HepG2 (cell line): ENCODE results near the gene DEPDC5. TPM values are rescaled to one million over a fixed set of nuclear protein-coding genes. Genes with fewer than 3 reads are reported as not detected.

Source experiments
- CC2D1A ChIP-seq: sonication (generic); formaldehyde crosslinking; IDR thresholded peaks from 2 replicates; pipeline ENCODE4 v1.8.1; 2023; ENCODE audit warnings: mild to moderate bottlenecking, missing genetic modification reagents
- CENPBD1 ChIP-seq: sonication (generic); formaldehyde crosslinking; IDR thresholded peaks from 2 replicates; pipeline ENCODE4 v1.8.0; 2022; ENCODE audit warnings: missing genetic modification reagents, low read depth, mild to moderate bottlenecking, borderline replicate concordance
- ELF4 ChIP-seq: sonication (generic); formaldehyde crosslinking; IDR thresholded peaks from 2 replicates; pipeline ENCODE4 v1.5.0; 2020; ENCODE audit warnings: missing genetic modification reagents, mild to moderate bottlenecking, moderate library complexity, borderline replicate concordance
- KLF6 ChIP-seq: IDR thresholded peaks from 2 replicates; pipeline ENCODE4 v1.8.0; 2016; ENCODE audit warnings: missing biosample characterization, missing genetic modification reagents
- KMT2A ChIP-seq: sonication (generic); formaldehyde crosslinking; IDR thresholded peaks from 2 replicates; pipeline ENCODE4 v1.4.0; 2020; ENCODE audit warnings: missing genetic modification reagents
- PHF21A ChIP-seq: sonication (generic); formaldehyde crosslinking; IDR thresholded peaks from 2 replicates; pipeline ENCODE4 v1.5.0; 2020; ENCODE audit warnings: mild to moderate bottlenecking, missing genetic modification reagents
- PITX1 ChIP-seq: sonication (generic); formaldehyde crosslinking; IDR thresholded peaks from 2 replicates; pipeline ENCODE4 v1.5.1; 2020; ENCODE audit warnings: mild to moderate bottlenecking, missing genetic modification reagents
- RFX1 ChIP-seq: fragments of 450-650 bp; IDR thresholded peaks from 2 replicates; pipeline ENCODE4 v1.6.1; 2017
- STAG1 ChIP-seq: sonication (generic); formaldehyde crosslinking; IDR thresholded peaks from 2 replicates; pipeline ENCODE4 v1.4.0; 2020; ENCODE audit warnings: missing genetic modification reagents
- TP53 ChIP-seq: sonication (generic); formaldehyde crosslinking; conservative IDR thresholded peaks from 2 replicates; pipeline ENCODE4 v1.4.0; 2020; ENCODE audit warnings: missing genetic modification reagents
- ZBTB37 ChIP-seq: sonication (generic); formaldehyde crosslinking; IDR thresholded peaks from 2 replicates; pipeline ENCODE4 v1.4.0; 2020; ENCODE audit warnings: mild to moderate bottlenecking, missing genetic modification reagents
- ZNF263 ChIP-seq: sonication (generic); formaldehyde crosslinking; IDR thresholded peaks from 2 replicates; pipeline ENCODE4 v1.4.0; 2020; ENCODE audit warnings: missing genetic modification reagents
- ZNF724P ChIP-seq: sonication (generic); formaldehyde crosslinking; IDR thresholded peaks from 2 replicates; pipeline ENCODE4 v1.8.0; 2022; ENCODE audit warnings: missing genetic modification reagents, borderline replicate concordance
- ZNF772 ChIP-seq: sonication (generic); formaldehyde crosslinking; IDR thresholded peaks from 2 replicates; pipeline ENCODE4 v1.5.0; 2020; ENCODE audit warnings: mild to moderate bottlenecking, missing genetic modification reagents
- polyA plus RNA-seq, 8 experiments: library from polyadenylated mRNA; depleted of rRNA in 3 of 8; stranded (reverse) in 7 of 8; unstranded in 1 of 8; fragments of >200 nt; fragmentation: Illumina TruSeq in 4 of 8; extraction: Trizol in 4 of 8; gene quantifications; 2 replicates each; pipeline versions ENCODE4 v1.2.1 to v1.2.3, GENCODE V29; 2011 to 2016; ENCODE audit warnings: low read depth in 4 of 8, missing spikeins in 1 of 8, mixed read lengths in 1 of 8; ENCODE audit not compliant: insufficient read depth in 1 of 8
- total RNA-seq, 5 experiments: library from RNA; depleted of rRNA; stranded (reverse); fragments of >200 nt; fragmentation: Illumina TruSeq; extraction: Trizol; gene quantifications; 2 replicates each; pipeline ENCODE4 v1.2.3, GENCODE V29; 2016; ENCODE audit warnings: low read depth in 1 of 5
- TF ChIP-seq, protein P1 (sequence below): IDR thresholded peaks from 2 replicates; pipeline ENCODE4 v1.6.1; 2016; ENCODE audit warnings: low read depth, missing genetic modification reagents, missing compliant biosample characterization
- TF ChIP-seq, protein P2 (sequence below): sonication (generic); formaldehyde crosslinking; IDR thresholded peaks from 2 replicates; pipeline ENCODE4 v1.4.0; 2020; ENCODE audit warnings: missing genetic modification reagents

The DEPDC5 gene
- total and polyA plus RNA-seq, 2 of the 13 experiments (the other 11 are each of a cell fraction or from before 2014, with no cell fraction given): 9.8 to 12.4 TPM

- TF ChIP-seq, protein P1, sequence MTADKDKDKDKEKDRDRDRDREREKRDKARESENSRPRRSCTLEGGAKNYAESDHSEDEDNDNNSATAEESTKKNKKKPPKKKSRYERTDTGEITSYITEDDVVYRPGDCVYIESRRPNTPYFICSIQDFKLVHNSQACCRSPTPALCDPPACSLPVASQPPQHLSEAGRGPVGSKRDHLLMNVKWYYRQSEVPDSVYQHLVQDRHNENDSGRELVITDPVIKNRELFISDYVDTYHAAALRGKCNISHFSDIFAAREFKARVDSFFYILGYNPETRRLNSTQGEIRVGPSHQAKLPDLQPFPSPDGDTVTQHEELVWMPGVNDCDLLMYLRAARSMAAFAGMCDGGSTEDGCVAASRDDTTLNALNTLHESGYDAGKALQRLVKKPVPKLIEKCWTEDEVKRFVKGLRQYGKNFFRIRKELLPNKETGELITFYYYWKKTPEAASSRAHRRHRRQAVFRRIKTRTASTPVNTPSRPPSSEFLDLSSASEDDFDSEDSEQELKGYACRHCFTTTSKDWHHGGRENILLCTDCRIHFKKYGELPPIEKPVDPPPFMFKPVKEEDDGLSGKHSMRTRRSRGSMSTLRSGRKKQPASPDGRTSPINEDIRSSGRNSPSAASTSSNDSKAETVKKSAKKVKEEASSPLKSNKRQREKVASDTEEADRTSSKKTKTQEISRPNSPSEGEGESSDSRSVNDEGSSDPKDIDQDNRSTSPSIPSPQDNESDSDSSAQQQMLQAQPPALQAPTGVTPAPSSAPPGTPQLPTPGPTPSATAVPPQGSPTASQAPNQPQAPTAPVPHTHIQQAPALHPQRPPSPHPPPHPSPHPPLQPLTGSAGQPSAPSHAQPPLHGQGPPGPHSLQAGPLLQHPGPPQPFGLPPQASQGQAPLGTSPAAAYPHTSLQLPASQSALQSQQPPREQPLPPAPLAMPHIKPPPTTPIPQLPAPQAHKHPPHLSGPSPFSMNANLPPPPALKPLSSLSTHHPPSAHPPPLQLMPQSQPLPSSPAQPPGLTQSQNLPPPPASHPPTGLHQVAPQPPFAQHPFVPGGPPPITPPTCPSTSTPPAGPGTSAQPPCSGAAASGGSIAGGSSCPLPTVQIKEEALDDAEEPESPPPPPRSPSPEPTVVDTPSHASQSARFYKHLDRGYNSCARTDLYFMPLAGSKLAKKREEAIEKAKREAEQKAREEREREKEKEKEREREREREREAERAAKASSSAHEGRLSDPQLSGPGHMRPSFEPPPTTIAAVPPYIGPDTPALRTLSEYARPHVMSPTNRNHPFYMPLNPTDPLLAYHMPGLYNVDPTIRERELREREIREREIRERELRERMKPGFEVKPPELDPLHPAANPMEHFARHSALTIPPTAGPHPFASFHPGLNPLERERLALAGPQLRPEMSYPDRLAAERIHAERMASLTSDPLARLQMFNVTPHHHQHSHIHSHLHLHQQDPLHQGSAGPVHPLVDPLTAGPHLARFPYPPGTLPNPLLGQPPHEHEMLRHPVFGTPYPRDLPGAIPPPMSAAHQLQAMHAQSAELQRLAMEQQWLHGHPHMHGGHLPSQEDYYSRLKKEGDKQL: no peak
- TF ChIP-seq KMT2A (CRISPR knock-in tag): peak; percentile 88
- peak; percentile 29; the same call in 1 of the 2 replicates for TF ChIP-seq STAG1 (CRISPR knock-in tag)
- TF ChIP-seq ZBTB37: no peak
- TF ChIP-seq TP53 (CRISPR knock-in tag): no peak
- TF ChIP-seq PITX1: peak; percentile 45
- TF ChIP-seq ELF4 (CRISPR knock-in tag): peak; percentile 92; the same call in 1 of the 2 replicates
- TF ChIP-seq ZNF263 (CRISPR knock-in tag): no peak
- no peak for TF ChIP-seq RFX1
- peak; percentile 62; the same call in 1 of the 2 replicates for TF ChIP-seq KLF6 (CRISPR knock-in tag)
- peak; percentile 75; the same call in 1 of the 2 replicates for TF ChIP-seq ZNF724P (CRISPR knock-in tag)
- TF ChIP-seq, protein P2, sequence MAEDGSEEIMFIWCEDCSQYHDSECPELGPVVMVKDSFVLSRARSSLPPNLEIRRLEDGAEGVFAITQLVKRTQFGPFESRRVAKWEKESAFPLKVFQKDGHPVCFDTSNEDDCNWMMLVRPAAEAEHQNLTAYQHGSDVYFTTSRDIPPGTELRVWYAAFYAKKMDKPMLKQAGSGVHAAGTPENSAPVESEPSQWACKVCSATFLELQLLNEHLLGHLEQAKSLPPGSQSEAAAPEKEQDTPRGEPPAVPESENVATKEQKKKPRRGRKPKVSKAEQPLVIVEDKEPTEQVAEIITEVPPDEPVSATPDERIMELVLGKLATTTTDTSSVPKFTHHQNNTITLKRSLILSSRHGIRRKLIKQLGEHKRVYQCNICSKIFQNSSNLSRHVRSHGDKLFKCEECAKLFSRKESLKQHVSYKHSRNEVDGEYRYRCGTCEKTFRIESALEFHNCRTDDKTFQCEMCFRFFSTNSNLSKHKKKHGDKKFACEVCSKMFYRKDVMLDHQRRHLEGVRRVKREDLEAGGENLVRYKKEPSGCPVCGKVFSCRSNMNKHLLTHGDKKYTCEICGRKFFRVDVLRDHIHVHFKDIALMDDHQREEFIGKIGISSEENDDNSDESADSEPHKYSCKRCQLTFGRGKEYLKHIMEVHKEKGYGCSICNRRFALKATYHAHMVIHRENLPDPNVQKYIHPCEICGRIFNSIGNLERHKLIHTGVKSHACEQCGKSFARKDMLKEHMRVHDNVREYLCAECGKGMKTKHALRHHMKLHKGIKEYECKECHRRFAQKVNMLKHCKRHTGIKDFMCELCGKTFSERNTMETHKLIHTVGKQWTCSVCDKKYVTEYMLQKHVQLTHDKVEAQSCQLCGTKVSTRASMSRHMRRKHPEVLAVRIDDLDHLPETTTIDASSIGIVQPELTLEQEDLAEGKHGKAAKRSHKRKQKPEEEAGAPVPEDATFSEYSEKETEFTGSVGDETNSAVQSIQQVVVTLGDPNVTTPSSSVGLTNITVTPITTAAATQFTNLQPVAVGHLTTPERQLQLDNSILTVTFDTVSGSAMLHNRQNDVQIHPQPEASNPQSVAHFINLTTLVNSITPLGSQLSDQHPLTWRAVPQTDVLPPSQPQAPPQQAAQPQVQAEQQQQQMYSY (CRISPR knock-in tag): peak; percentile 53; the same call in 1 of the 2 replicates
- no peak for TF ChIP-seq CC2D1A (CRISPR knock-in tag)
- no peak for TF ChIP-seq CENPBD1
- peak; percentile 46; the same call in 1 of the 2 replicates for TF ChIP-seq PHF21A
- peak; percentile 90 for TF ChIP-seq ZNF772
Measured at GRCh38 chr22:31749636-31750364, 4.0 kb upstream of the DEPDC5 start, which contains the start of gene PRR14L (continued).
